DMS79 treated with DMSO at 0.1 percent for 48 hours (cell line): ENCODE data around the gene ANKRD13D.

Experiments used
- DNase-seq: peaks from one replicate; lab custom pipeline; 2025; lab: John Stamatoyannopoulos, UW

ANKRD13D gene

DNA sequence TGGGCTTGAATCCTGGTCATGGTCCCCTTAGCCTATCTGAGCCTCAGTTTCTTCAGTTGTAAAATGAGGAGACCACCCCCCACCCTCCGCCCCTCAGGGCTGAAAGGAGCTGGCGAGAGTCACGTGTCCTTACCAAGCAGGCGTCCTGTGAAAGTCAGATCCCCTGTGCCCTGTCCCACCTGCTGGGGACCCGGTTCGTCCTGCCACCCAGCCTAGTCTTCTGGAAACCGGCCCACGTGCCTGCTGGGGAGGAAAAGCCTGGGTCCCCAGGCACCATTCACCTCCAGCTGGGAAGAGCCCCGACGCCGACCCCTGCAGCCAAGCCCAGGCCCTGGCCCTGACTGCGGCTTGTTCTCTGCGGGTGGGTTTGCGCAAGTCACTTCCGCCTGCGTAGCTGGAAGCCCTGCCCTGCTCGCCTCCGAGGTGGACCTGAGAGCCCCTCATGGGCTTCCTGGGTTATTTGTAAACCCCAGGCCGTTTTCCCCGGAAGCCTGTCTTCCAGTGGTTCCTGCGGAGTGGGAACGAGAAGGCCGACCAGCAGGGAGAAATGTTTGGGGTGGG is 13.5 kb downstream of the ANKRD13D start:
- DNase-seq: peak; percentile 46

DNA sequence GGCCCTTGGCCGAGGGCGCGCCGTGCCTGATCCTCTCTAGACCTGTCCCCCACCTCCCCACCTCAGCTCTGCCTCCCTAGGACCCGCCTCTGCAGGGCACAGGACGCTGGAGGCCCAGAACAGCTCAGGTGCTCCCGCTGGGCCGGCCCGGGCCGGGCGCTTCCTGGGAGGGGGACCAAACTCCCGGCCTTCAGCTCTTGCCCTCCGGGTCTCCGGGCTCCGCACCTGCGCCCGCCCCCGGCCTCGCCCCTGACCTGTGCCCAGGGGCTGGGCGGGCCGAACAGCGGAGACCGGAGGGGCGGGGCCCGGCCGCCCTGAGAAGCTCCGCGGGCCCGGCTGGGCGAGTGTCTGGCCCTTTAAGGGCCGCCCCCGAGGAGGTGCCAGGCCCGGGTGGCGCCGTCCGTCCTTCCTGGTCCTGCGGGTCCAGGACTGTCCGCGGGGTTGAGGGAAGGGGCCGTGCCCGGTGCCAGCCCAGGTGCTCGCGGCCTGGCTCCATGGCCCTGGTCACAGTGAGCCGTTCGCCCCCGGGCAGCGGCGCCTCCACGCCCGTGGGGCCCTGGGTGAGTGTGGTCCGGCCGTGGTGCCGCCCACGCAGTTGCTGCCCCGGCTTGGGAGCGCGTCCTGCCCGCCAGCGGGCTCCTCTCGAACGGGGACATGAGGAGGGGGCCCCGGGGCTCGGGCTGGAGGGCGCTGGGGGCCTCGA is 14.2 kb downstream of the ANKRD13D start, which contains the start of gene SSH3:
Gene SSH3 (plus strand): TSS at position 399 of the 703 bp plus-strand sequence. CDS start 96 bp downstream, at position 495.
- peak; percentile 61 for DNase-seq

DNA sequence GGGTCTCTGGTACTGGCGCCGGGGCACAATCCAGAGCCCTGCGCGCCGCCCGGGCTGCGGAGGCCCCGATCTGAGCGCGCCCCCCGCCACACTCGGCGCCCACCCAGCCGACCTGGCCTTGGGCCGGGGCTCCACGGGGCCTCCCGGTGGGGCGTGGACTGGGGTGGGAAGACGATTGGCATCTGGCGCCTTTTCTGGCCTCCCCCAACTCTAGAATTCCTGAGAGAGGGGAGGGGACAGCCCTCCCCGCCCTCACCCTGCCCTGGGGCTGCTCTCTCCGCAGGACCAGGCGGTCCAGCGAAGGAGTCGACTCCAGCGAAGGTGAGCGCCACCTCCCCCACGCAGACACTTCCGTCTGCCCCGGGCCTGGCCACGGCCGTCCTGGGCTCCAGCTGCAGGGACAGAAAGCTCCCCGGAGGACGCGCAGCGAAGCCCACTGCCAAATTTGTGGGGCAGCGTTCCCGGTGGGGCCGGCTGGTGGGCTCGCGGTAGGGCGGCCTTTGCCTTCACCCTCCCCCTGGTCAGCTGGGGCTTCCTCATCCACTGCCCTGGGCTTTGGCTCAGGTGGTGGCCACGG is 14.8 kb downstream of the ANKRD13D start:
- no peak for DNase-seq

DNA sequence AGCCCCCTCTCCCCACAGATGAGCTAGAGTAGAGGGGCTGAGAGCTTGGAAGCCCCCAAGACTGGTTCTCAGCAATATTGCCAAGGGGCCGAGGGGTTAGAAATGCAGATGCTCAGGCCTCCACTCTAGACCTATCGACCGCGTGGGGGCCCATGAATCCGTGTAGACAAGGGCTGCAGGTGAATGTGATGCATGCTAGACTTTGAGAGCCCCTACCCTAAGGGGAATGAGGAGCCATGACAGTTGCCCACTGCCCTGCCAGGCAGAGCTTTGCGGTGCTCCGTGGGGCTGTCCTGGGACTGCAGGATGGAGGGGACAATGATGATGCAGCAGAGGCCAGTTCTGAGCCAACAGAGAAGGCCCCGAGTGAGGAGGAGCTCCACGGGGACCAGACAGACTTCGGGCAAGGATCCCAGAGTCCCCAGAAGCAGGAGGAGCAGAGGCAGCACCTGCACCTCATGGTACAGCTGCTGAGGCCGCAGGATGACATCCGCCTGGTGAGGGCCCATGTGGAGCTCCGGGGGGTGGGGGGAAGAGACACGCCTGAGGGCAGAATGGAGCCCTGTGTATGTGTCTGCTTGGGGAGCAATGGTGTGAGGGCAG is 15.5 kb downstream of the ANKRD13D start:
- DNase-seq: no peak

DNA sequence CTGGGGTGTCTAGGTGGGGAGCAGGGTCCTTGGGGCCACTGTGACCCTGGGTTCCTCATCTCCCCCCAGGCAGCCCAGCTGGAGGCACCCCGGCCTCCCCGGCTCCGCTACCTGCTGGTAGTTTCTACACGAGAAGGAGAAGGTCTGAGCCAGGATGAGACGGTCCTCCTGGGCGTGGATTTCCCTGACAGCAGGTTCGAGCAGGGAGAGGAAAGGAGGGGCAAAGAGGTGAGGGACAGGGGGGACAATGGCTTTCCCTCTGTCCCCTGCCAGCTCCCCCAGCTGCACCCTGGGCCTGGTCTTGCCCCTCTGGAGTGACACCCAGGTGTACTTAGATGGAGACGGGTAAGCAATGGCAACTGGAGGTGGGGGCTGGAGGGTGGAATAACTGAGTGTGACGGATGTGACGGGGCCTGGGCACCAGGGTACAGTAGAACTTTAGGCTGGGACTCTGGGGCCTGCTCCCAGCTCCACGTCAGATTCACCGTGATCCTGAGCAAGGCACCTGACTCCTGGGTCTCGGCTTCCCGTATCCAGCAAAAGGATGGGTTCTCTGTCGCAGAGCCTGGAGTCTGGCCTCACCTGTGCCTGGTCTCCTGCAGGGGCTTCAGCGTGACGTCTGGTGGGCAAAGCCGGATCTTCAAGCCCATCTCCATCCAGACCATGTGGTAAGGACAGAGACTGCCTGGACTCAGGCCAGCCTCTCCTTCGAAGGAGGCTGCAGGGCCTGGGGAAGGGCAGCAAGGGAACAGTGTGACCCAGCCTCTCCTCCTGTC is 17.9 kb downstream of the ANKRD13D start:
- no peak for DNase-seq

DNA sequence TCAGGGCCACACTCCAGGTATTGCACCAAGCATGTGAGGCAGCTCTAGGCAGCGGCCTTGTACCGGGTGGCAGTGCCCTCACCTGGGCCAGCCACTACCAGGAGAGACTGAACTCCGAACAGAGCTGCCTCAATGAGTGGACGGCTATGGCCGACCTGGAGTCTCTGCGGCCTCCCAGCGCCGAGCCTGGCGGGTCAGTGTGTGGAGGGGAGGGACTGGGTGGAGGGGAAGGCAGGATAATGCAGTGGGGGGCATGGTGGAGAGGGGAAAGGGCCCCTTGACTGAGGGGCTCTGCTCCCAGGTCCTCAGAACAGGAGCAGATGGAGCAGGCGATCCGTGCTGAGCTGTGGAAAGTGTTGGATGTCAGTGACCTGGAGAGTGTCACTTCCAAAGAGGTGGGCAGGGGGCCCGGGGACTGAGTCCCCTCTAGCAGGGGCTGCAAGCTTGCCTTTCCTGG is 18.5 kb downstream of the ANKRD13D start:
- DNase-seq: no peak

DNA sequence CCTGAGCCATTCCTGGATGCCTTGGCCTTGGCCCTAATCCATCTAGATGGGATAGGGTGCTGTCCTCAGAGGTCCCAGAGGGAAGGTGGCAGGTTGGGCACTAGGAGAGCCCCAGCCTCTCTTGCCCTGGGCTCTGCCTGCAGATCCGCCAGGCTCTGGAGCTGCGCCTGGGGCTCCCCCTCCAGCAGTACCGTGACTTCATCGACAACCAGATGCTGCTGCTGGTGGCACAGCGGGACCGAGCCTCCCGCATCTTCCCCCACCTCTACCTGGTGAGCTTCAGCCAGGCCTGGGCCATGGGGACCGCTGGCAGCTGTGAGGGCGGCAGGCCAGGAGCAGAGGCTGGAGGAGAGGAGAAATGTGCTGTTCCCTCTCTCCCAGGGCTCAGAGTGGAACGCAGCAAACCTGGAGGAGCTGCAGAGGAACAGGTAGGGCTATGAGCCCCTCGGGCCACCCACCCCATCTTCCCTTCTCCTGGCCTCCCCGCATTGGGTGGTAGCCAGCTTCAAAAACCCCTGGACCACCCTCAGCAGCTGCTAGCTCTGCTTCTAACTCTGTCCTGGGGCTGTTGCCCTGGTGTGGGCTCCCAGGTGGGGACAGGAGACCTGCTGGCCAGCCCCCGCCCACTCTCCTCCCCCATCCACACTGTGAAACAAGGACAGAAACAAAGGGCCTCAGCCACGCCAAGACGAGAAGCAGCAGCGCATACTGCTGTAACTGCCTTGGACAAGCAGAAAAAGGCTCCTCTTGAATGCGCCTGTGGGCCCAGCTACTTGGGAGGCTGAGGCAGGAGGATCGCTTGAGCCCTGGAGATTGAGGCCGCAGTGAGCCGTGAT is 19.1 kb downstream of the ANKRD13D start:
- no peak for DNase-seq

DNA sequence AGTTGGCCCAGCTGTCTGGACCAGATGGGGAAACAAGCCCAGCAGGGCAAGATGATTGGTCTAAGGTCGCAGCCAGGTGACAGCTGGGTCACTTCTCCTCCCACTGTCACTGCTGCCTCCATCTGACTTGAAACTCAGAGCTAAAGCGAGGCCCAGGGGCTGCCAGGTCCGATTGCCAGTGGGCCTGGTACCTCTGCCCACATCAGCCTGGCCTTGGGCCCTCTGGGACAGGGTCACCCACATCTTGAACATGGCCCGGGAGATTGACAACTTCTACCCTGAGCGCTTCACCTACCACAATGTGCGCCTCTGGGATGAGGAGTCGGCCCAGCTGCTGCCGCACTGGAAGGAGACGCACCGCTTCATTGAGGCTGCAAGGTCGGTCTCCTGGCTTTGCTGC is 20.1 kb downstream of the ANKRD13D start:
- DNase-seq: no peak

DNA sequence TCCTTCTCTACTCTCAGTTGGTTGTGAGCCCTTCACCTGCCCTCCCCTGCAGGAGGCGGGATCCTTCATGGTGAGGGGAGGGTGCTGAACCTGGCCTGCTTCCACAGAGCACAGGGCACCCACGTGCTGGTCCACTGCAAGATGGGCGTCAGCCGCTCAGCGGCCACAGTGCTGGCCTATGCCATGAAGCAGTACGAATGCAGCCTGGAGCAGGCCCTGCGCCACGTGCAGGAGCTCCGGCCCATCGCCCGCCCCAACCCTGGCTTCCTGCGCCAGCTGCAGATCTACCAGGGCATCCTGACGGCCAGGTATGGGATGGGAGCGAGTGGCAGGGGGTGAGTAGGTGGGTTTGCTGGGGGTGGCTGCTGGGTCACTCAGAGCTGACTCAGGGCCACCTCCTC is 20.6 kb downstream of the ANKRD13D start:
- no peak for DNase-seq

DNA sequence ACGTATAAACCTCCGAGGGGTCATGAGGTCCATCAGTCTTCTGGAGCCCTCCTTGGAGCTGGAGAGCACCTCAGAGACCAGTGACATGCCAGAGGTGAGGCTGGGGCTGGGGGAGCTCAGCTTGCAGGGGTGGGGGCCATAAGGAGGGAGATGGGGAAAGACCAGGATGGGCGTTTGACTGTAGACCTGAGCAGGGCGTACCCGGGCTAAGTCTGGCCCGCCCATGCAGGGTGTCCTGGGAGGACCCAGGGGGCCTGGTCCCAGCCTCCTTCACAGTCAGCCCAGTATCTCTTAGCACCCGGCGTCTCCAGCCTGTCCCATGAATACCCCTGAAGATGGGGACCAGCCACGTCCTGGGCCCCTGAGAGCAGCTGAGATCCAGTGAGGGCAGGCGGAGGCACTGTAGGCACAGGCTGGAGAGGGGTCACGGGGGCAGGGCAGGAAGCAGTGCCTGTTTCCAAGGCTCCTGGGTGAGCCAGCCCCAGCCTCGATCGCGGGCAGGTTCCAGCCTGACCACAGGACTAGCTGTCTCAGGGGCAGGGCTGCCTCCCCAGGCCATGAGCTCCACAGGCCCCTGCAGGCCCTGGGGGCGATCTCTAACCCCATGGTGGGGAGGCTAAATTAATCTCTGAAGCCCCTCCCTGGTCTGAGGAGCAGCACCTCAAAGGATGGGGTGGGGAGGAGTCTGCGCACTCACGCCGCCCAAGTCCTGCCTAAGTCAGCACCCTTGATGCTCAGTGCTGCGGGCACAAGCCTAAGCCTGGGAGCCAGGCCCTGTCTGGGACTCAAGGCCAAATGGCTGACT is 21.3 kb downstream of the ANKRD13D start:
- no peak for DNase-seq

DNA sequence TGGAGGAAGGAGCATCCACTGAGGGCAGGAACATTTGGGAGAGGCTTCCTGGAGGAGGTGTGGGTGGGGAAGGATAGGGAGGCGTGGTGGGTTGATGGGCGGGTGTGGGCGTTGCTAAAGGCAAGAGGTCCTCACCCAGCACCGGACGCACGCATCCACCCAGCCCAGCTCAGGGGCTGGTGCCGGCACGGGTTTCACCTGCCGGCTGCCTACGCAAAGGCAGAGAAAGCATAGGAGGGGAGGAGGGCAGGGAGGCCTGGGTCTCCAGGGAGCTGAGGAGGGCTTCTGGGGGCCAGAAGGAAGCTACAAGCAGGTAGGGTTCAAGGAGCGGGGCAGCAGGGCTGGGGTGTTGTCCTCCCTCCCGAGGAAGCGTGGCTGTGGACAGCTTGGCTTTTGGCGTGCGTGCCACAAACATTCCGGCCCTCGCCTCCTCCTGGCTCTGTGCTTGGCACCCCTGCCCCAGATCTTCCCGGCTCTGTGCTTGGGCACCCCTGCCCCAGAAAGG is 22.0 kb downstream of the ANKRD13D start:
- DNase-seq: no peak

DNA sequence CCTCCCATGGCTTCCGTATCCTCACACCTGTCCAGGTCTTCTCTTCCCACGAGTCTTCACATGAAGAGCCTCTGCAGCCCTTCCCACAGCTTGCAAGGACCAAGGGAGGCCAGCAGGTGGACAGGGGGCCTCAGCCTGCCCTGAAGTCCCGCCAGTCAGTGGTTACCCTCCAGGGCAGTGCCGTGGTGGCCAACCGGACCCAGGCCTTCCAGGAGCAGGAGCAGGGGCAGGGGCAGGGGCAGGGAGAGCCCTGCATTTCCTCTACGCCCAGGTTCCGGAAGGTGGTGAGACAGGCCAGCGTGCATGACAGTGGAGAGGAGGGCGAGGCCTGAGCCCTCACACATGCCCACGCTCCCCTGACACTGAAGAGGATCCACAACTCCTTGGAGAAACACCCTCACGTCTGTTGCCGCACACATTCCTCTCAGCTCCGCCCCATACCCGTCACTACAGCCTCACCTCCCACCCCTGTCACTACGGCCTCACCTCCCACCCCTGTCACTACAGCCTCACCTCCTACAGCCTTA is 22.5 kb downstream of the ANKRD13D start:
- DNase-seq: no peak

DNA sequence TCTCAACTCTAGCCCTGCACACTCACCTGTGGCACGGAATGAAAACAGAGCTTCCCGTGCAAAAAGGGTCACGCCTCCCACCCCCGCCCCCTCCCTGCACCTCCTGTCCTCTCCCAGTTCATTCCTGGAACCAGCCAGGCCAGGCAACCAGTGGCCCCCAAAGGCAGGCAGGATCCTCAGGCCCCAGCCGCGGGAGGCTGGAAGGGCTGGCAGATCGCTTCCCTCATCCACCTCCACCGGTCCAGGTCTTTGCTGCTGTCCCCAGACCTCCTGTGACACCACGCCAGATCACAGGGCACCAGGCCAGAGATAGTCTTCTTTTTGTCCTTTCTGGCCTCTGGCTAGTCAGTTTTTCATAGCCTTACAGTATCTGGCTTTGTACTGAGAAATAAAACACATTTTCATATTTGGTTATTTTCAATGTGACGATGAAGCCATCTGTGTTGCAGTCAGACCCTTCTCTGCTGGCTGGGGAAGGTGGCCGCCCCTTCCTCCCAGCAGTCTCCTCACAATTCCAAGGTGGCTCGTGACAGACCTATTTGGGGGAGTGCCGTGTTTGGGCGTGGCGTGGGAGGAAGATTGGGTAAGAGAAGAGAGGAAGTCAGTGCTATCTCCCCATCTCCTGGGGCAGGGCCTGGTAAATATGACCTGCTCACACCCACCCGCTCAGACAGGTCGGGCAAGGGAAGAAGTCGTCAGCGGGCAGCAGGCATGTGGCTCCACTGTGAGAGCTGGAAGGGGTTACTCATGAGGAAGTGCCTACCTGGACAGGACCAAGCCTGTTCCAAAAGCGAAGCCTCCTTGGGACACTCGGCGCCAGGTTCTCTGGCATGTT is 23.3 kb downstream of the ANKRD13D start:
- no peak for DNase-seq

DNA sequence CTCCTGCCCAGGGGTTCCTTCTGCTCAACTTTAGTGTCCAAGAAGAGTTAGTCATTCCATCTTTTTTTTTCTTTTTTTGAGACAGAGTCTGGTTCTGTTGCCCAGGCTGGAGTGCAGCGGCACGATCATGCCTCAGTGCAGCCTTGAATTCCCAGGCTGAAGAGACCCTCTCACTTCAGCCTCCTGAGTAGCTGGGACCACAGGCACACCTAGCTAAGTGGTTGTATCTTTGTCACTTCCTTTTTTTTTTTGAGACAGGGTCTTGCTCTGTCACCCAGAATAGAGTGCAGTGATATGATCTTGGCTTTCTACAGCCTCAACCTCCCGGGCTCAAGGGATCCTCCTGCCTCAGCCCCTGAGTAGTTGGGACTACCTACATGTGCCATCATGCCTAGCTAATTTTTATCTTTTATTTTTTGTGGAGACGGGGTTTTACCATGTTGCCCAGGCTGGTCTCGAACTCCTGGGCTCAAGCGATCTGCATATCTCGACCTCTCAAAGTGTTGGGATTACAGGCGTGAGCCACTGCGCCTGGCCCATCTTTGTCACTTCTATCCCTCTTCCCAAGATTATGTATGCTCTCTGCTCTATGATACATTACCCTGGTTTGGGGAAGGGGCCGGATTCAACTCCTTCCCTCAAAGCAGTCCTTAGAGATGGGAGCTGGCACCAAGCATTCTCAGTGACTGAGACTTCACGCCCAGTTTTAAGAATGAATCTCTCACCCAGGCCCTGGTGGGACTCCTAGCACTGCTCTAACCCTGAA is 24.2 kb downstream of the ANKRD13D start:
- DNase-seq: no peak

DNA sequence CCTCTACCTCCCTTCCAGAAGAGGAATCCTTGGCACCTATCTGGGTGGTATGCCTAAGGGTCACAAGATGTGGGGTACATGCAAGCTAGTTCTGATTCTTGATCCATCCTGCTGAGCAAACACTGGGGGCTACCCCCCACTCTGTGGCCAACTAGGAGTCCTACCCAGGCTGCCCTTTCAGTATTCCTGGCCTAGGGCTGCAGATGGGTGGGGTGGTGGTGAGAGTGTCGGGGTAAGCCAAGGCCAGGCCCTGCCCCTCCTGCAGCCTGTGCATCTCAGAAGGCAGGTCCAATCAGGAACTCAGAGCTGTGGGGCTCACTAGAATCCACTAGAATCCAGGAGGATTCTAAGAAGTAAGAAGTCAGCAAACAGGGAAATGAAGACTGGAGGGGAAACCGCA is 25.1 kb downstream of the ANKRD13D start:
- no peak for DNase-seq

DNA sequence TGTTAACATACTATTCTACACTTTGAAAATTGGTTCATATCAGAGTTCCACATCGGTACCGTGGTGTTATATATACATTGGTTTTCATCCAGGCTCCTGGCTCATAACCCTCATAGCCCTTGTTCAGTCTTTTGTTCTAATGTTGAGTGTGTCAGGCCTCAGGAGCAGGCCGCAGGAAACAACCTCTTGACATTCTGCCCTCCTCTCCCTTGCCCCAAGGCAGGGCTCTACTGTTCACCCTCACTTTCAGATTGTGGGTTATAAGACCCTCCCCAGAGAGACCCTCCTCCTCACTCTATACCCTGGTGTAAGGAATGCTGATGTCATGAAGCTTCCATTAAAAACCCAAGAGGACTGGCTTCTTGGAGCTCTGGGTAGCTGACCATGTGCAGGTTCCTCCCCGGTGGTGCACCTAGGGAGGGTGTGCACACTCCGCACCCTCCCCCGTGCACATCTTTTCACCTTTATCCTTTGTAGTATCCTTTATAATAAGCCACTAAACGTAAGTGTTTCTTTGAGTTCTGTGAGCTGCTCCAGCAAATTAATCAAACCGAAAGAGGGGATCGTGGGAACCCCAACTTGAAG is 26.3 kb downstream of the ANKRD13D start:
- DNase-seq: no peak

DNA sequence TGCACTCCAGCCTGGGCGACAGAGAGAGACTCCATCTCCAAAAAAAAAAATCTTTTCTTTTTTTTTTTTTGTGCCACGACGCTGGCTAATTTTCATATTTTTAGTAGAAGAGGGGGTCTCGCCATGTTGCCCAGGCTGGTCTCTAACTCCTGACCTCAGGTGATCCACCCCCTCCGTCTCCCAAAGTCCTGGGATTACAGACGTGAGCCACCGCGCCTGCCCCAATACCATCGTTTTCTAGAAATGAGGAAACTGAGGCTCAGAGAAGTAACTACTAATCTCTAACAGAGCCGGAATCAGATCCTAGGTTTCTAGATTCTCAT is 27.7 kb downstream of the ANKRD13D start:
- no peak for DNase-seq
